Measurements from ENCODE around the gene FSIP2. TPM values are rescaled to one million over a fixed set of nuclear protein-coding genes. Genes with fewer than 3 reads are reported as not detected.

FSIP2 gene
- total RNA-seq, 1 donor from 2014 or later: 4.5 TPM

- H3K4me1 Mint-ChIP-seq (ENCODE audit: low read depth): peaks cover 6% of the 10 kb centered on the region
- H3K36me3 Mint-ChIP-seq (ENCODE audit: low read depth): peaks cover 12% of the 10 kb centered on the region
- no peak for TF ChIP-seq CTCF (IDR thresholded peaks at IDR 0.05)
- no peaks in the 10 kb centered on the region for H3K27me3 Mint-ChIP-seq (ENCODE audit: low read depth)
- H3K4me3 Mint-ChIP-seq (ENCODE audit: unreplicated experiment): no peak overlapping the region
- H3K9me3 Mint-ChIP-seq (ENCODE audit: low read depth): peaks cover 42% of the 10 kb centered on the region
- DNase-seq (ENCODE audit: low spot score): no peak
- no peak overlapping the region for H3K27ac Mint-ChIP-seq (ENCODE audit: unreplicated experiment)
Measured at GRCh38 chr2:185807351-185807750, 68.7 kb downstream of the FSIP2 start.

GRCh38 chr2:185811580-185811979 lies 73.0 kb downstream of the FSIP2 start:
- Mint-ChIP-seq H3K27me3 (ENCODE audit: low read depth) (no peaks in the 10 kb centered on the region), H3K4me1 (ENCODE audit: low read depth) (no peaks in the 10 kb centered on the region), H3K9me3 (ENCODE audit: low read depth) (peaks cover 35% of the 10 kb centered on the region), H3K36me3 (ENCODE audit: low read depth) (peaks cover 6% of the 10 kb centered on the region), H3K27ac (ENCODE audit: unreplicated experiment) (no peak overlapping the region), H3K4me3 (ENCODE audit: unreplicated experiment) (no peak overlapping the region)
- TF ChIP-seq CTCF (IDR thresholded peaks at IDR 0.05): no peak
- no peak for DNase-seq (ENCODE audit: low spot score)

GRCh38 chr2:185813707-185814106 lies 75.1 kb downstream of the FSIP2 start:
- Mint-ChIP-seq H3K36me3 (ENCODE audit: low read depth) (peaks cover 8% of the 10 kb centered on the region), H3K4me1 (ENCODE audit: low read depth) (no peaks in the 10 kb centered on the region), H3K4me3 (ENCODE audit: unreplicated experiment) (no peak overlapping the region), H3K9me3 (ENCODE audit: low read depth) (peaks cover 41% of the 10 kb centered on the region), H3K27ac (ENCODE audit: unreplicated experiment) (no peak overlapping the region), H3K27me3 (ENCODE audit: low read depth) (no peaks in the 10 kb centered on the region)
- TF ChIP-seq CTCF (IDR thresholded peaks at IDR 0.05): no peak
- no peak for DNase-seq (ENCODE audit: low spot score)

- Mint-ChIP-seq H3K27me3 (ENCODE audit: low read depth) (no peaks in the 10 kb centered on the region), H3K36me3 (ENCODE audit: low read depth) (peaks cover 8% of the 10 kb centered on the region), H3K4me1 (ENCODE audit: low read depth) (no peaks in the 10 kb centered on the region), H3K27ac (ENCODE audit: unreplicated experiment) (no peak overlapping the region), H3K9me3 (ENCODE audit: low read depth) (peaks cover 48% of the 10 kb centered on the region), H3K4me3 (ENCODE audit: unreplicated experiment) (no peak overlapping the region)
- no peak for TF ChIP-seq CTCF (IDR thresholded peaks at IDR 0.05)
- no peak for DNase-seq (ENCODE audit: low spot score)
Measured at GRCh38 chr2:185817991-185818390, 79.4 kb downstream of the FSIP2 start.

GRCh38 chr2:185821467-185821866 lies 82.9 kb downstream of the FSIP2 start:
- Mint-ChIP-seq H3K36me3 (ENCODE audit: low read depth) (peaks cover 5% of the 10 kb centered on the region), H3K4me3 (ENCODE audit: unreplicated experiment) (no peak overlapping the region), H3K4me1 (ENCODE audit: low read depth) (no peaks in the 10 kb centered on the region), H3K27me3 (ENCODE audit: low read depth) (no peaks in the 10 kb centered on the region), H3K27ac (ENCODE audit: unreplicated experiment) (no peak overlapping the region), H3K9me3 (ENCODE audit: low read depth) (peaks cover 42% of the 10 kb centered on the region)
- TF ChIP-seq CTCF (IDR thresholded peaks at IDR 0.05): no peak
- no peak for DNase-seq (ENCODE audit: low spot score)

Measured in chondrocyte (in vitro differentiated cells).